Cardiac fibroblast (primary cell): ENCODE measurements around the gene ANKRD44.

Experiments used
- DNase-seq, 2 donors: peaks; one replicate each; pipeline versions ENCODE4 v3.0.0 to v3.0.0-alpha.2; 2010; ENCODE audit warnings: low read depth in 2 of 2
- H3K4me3 ChIP-seq, 2 donors: replicated peaks in 1 of 2; 1 replicate in 1 of 2; 2 replicates in 1 of 2; pipeline ENCODE4 v1.5.1; 2011; ENCODE audit warnings: low read depth in 2 of 2, low read length in 2 of 2, mild to moderate bottlenecking in 2 of 2, moderate library complexity in 1 of 2
- TF ChIP-seq, protein P1 (sequence below): IDR thresholded peaks from one replicate; pipeline ENCODE4 v1.5.1; 2011; ENCODE audit warnings: low read depth, mild to moderate bottlenecking, low read length, inconsistent platforms

Gene ANKRD44

DNA sequence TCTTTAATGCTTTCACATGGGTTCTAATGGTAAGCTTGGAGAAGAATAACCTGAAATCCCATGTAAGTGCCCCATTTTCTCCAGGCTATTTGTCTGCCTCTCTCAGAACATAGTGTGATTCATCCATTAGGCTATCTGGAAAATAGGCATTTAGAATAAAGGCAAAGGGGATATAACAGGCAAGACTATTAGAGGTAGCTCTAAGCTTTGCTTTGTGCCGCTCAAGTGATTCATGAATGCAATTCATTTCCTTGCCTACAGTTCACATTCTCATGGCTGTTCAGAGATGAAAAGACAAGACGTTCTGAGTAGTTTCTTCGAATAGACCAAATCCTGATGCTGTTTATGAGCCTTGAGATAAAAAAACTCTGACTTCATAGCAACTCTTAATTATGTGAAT, 101.7 kb downstream of the ANKRD44 start:
- TF ChIP-seq, protein P1, sequence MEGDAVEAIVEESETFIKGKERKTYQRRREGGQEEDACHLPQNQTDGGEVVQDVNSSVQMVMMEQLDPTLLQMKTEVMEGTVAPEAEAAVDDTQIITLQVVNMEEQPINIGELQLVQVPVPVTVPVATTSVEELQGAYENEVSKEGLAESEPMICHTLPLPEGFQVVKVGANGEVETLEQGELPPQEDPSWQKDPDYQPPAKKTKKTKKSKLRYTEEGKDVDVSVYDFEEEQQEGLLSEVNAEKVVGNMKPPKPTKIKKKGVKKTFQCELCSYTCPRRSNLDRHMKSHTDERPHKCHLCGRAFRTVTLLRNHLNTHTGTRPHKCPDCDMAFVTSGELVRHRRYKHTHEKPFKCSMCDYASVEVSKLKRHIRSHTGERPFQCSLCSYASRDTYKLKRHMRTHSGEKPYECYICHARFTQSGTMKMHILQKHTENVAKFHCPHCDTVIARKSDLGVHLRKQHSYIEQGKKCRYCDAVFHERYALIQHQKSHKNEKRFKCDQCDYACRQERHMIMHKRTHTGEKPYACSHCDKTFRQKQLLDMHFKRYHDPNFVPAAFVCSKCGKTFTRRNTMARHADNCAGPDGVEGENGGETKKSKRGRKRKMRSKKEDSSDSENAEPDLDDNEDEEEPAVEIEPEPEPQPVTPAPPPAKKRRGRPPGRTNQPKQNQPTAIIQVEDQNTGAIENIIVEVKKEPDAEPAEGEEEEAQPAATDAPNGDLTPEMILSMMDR, result no peak
- H3K4me3 ChIP-seq, result no peak overlapping the region
- peak in 1 of 2 donors; percentile 43 for DNase-seq

DNA sequence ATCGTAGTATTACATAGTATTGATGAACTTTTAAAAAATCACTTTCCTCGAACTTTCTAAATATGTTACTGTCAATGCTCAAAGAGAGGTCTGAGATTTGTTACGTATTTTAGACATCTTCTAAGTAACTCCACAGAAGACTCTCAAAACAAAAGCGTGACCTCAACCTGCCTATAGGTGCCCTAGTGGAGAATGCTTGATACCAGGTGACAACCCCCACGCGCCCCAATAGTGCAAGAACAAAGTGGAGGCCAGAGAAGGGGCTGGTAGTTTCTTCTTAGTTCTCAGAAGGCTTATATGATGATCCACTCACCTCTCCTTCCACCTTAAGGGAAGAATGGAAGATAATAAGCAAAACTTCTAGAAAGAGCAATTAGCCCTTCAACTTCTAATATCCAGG, 102.6 kb downstream of the ANKRD44 start:
- no peak for DNase-seq
- TF ChIP-seq, protein P1, result no peak
- H3K4me3 ChIP-seq, result no peak overlapping the region

DNA sequence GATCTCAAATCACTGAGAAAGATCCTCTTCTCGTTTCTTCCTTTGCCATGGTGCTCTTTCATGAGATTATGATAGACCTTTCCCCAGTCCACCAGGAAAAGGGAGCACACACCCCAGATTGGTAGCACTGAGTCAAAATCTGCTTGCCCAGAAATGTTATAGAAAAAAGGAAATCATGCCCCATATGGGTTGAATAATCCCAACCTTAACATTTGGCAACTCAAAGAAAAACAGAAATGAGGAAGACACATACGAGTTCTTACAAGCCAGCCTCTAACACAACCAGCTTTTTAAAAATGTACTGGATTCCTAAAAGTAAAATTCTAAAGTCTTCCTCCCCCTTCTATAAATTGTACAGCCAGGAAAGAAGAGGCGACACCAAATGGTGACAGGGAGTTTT, 103.0 kb downstream of the ANKRD44 start:
- no peak for DNase-seq
- TF ChIP-seq, protein P1, result no peak
- H3K4me3 ChIP-seq, result no peak overlapping the region

DNA sequence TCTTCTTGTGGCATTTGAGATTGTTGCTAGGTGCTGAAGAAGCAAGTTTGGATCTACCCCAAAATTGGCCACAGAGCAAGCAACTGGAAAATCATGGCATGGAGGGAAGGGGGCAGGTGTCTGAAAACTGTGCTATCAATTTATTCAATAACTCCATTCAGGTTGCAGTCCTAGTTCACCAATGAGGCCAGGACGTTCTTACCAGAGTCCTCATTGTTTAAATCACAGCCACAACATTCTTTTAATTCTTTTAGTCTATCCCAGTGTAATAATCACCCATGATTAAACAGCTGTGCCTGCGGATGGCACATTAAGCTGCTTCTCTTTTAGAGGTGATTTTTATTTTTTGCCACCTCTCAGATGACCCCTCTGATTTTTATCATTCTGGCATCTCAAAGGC, 103.5 kb downstream of the ANKRD44 start:
- H3K4me3 ChIP-seq, result no peak overlapping the region
- DNase-seq, result no peak

DNA sequence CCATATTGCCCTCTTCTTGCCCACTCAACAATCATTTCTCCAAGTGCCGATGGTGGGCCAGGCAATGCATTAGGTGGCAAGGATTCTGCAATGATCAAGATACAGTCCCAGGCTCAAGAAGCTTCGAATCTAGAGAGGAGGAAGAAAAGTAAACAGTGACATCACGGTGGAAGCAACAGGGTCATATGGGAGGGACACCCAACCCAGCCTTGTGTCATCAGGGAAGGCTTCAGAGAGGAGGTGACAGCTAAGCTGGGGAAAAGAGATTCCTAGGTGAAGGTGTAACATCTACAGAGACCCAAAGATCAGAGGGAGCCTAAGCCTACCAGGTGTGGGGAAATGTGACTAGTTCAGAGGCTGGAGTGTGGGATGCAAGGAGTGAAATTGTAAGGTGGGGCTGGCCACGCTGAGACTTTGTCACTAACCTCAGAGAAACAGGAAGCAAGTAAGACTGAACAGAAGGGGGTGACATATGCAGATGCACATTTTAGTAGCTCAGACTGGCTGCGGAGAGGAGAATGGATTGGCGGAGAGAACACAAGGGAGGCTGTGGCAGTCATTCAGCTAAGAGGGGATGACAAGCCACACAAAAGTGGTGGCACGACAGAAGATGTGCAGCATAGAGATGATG, 104.9 kb downstream of the ANKRD44 start:
- TF ChIP-seq, protein P1, result no peak
- no peak overlapping the region for H3K4me3 ChIP-seq
- DNase-seq, result no peak

More for the DNA sequence above, 103.5 kb downstream of the ANKRD44 start:
- TF ChIP-seq, protein P1, result no peak

DNA sequence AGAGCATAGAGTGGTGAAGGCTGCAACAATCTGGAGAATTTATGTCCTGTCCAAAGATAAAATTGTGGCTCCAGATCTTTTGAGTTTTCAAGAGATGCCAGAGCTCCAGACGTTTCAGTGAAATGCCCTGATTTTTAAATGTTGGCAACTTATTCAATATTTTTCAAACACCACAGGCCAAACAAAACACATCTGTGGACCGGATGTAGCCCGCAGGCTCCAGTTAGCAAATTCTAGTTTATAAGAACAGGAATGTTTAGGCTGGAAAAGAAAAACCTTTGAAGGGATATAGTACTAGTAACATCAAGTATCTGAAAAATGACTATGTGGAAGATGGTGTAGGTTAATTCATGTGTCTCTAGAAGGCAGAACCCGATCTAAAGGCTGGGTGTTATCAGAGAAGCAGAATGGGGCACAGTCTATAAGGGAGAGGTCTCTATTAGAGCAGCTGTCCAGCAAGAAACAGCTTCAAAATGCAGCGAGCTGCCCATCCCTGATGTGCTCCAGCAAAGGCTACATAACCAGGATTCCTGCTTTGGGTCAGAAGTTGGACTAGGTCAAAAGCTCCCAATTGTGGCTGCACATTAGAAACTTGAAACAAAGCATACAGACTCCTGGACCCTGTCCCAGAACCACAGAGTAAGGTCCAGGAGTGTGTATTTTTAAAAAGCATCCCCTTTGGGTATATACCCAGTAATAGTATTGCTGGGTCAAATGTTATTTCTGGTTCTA, 105.9 kb downstream of the ANKRD44 start:
- TF ChIP-seq, protein P1, result no peak
- peak in 1 of 2 donors; percentile 61 for DNase-seq
- no peak overlapping the region for H3K4me3 ChIP-seq
